ENCODE data around the gene TTC13.

GRCh38 chr1:230894032-230894431, 84.6 kb downstream of the TTC13 start:
- TF ChIP-seq POLR2AphosphoS5 (IDR thresholded peaks at IDR 0.05), result no peak
- TF ChIP-seq, protein P1, sequence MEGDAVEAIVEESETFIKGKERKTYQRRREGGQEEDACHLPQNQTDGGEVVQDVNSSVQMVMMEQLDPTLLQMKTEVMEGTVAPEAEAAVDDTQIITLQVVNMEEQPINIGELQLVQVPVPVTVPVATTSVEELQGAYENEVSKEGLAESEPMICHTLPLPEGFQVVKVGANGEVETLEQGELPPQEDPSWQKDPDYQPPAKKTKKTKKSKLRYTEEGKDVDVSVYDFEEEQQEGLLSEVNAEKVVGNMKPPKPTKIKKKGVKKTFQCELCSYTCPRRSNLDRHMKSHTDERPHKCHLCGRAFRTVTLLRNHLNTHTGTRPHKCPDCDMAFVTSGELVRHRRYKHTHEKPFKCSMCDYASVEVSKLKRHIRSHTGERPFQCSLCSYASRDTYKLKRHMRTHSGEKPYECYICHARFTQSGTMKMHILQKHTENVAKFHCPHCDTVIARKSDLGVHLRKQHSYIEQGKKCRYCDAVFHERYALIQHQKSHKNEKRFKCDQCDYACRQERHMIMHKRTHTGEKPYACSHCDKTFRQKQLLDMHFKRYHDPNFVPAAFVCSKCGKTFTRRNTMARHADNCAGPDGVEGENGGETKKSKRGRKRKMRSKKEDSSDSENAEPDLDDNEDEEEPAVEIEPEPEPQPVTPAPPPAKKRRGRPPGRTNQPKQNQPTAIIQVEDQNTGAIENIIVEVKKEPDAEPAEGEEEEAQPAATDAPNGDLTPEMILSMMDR (IDR thresholded peaks at IDR 0.05), result no peak
